HCT116 (cell line): Measurements from ENCODE around the gene RNF207. TPM values are rescaled to one million over a fixed set of nuclear protein-coding genes. Genes with fewer than 3 reads are reported as not detected.

Experiments
- ATAC-seq: fragments of 200-7000 bp; cut with Tn5 transposase; 2 replicates; pipeline ENCODE4 v1.9.1; 2020; ENCODE audit warnings: mild to moderate bottlenecking, moderate library complexity
- BruUV-seq: library from RNA; stranded (reverse); fragments of 400-500 nt; replicated peaks from 2 replicates; lab custom pipeline; 2021; lab: Mats Ljungman, UMichigan
- CTCF ChIA-PET: fragments of 300-600 bp; sonication (Branson Sonifier 250); formaldehyde crosslinking; loops from one replicate; lab custom pipeline; 2021; ENCODE audit warnings: antibody characterized with exemption; lab: Charles Lee
- POLR2A ChIA-PET: fragments of 300-600, 350-600 bp; sonication (Branson Sonifier 250); formaldehyde crosslinking; loops from one replicate; lab custom pipeline; 2021; ENCODE audit warnings: antibody characterized with exemption; lab: Charles Lee
- RAD21 ChIA-PET, 2 experiments: fragments of 300-600 bp; sonication (Branson Sonifier 250); formaldehyde crosslinking; loops; one replicate each; lab custom pipeline; 2023; ENCODE audit warnings: low total read pairs in 2 of 2; ENCODE audit not compliant: uncharacterized antibody in 2 of 2, unreplicated experiment in 2 of 2, low non-redundant PET in 1 of 2; lab: Charles Lee
- DNase-seq: peaks from one replicate; pipeline ENCODE4 v3.0.0-alpha.2; 2010; ENCODE audit warnings: low read depth, low spot score
- H2AFZ ChIP-seq: fragments of 200-600 bp; shearing (Covaris generic), sonication (generic); 2 replicates; pipeline ENCODE4 v1.6.1; 2017; ENCODE audit warnings: low read depth, mixed run types, mixed read lengths, antibody characterized with exemption, low read length; ENCODE audit not compliant: poor library complexity, severe bottlenecking
- H3K27ac ChIP-seq: 2 replicates; pipeline ENCODE4 v1.5.1; 2012; ENCODE audit warnings: low read depth, low read length
- H3K27me3 ChIP-seq: fragments of 200-600 bp; sonication (generic); 2 replicates; pipeline ENCODE4 v1.6.1; 2016; ENCODE audit warnings: mixed run types, low read length, mixed read lengths; ENCODE audit not compliant: insufficient read depth
- H3K36me3 ChIP-seq, 2 experiments: fragments of 200-500 bp in 1 of 2; fragments of 200-600 bp in 1 of 2; sonication (Bioruptor generic) in 1 of 2; sonication (generic) in 1 of 2; 2 replicates each; pipeline versions ENCODE4 v1.5.1 to v1.6.1; 2014 to 2016; ENCODE audit warnings: low read length in 2 of 2, inconsistent platforms in 1 of 2, mixed read lengths in 1 of 2, mixed run types in 1 of 2; ENCODE audit not compliant: insufficient read depth in 2 of 2, control insufficient read depth in 1 of 2
- H3K4me1 ChIP-seq, 2 experiments: fragments of 200-600 bp in 1 of 2; sonication (generic) in 1 of 2; 2 replicates each; pipeline versions ENCODE4 v1.5.1 to v1.6.1; 2012 to 2017; ENCODE audit warnings: low read length in 2 of 2, inconsistent platforms in 1 of 2, mild to moderate bottlenecking in 1 of 2, mixed read lengths in 1 of 2, mixed run types in 1 of 2, moderate library complexity in 1 of 2; ENCODE audit not compliant: insufficient read depth in 2 of 2, control insufficient read depth in 1 of 2
- H3K4me2 ChIP-seq: fragments of 200-600 bp; sonication (generic); 2 replicates; pipeline ENCODE4 v1.6.1; 2017; ENCODE audit warnings: mixed run types, low read length, mixed read lengths
- H3K4me3 ChIP-seq, 2 experiments: fragments of 200-600 bp in 1 of 2; sonication (generic) in 1 of 2; replicated peaks in 1 of 2; 2 replicates each; pipeline ENCODE4 v1.5.1; 2011 to 2016; ENCODE audit warnings: low read length in 2 of 2, control low read depth in 1 of 2, low read depth in 1 of 2, mild to moderate bottlenecking in 1 of 2, mixed read lengths in 1 of 2, mixed run types in 1 of 2
- H3K79me2 ChIP-seq: fragments of 200-600 bp; sonication (generic); 2 replicates; pipeline ENCODE4 v1.6.1; 2017; ENCODE audit warnings: mild to moderate bottlenecking, mixed run types, low read length, moderate library complexity, mixed read lengths; ENCODE audit not compliant: insufficient read depth
- H3K9ac ChIP-seq: fragments of 200-600 bp; sonication (generic); 2 replicates; pipeline ENCODE4 v1.6.1; 2016; ENCODE audit warnings: low read length, mixed read lengths
- H3K9me2 ChIP-seq: fragments of 200-600 bp; sonication (generic), shearing (Covaris generic); 2 replicates; pipeline ENCODE4 v1.6.1; 2017; ENCODE audit warnings: mixed run types, mild to moderate bottlenecking, moderate library complexity; ENCODE audit not compliant: insufficient read depth
- H3K9me3 ChIP-seq, 2 experiments: fragments of 200-500 bp in 1 of 2; fragments of 200-600 bp in 1 of 2; sonication (Bioruptor generic) in 1 of 2; sonication (generic) in 1 of 2; 2 replicates each; pipeline ENCODE4 v1.6.1; 2014 to 2017; ENCODE audit warnings: low read length in 2 of 2, mixed read lengths in 2 of 2, inconsistent platforms in 1 of 2, low read depth in 1 of 2, mild to moderate bottlenecking in 1 of 2, mixed run types in 1 of 2, moderate library complexity in 1 of 2; ENCODE audit not compliant: control insufficient read depth in 1 of 2, insufficient read depth in 1 of 2
- H4K20me1 ChIP-seq: fragments of 200-600 bp; sonication (generic), shearing (Covaris generic); 2 replicates; pipeline ENCODE4 v1.6.1; 2017; ENCODE audit warnings: mixed run types, mild to moderate bottlenecking, moderate library complexity; ENCODE audit not compliant: insufficient read depth
- CBX3 ChIP-seq: IDR thresholded peaks from 2 replicates; pipeline ENCODE4 v1.6.1; 2012; ENCODE audit warnings: low read depth
- EGR1 ChIP-seq: IDR thresholded peaks from 2 replicates; pipeline ENCODE4 v1.6.1; 2012; ENCODE audit warnings: low read depth
- EZH2 ChIP-seq: fragments of 200-600 bp; sonication (generic); IDR thresholded peaks from 2 replicates; pipeline ENCODE4 v1.6.1; 2017; ENCODE audit warnings: antibody characterized with exemption, mixed run types
- EZH2phosphoT487 ChIP-seq: fragments of 200-600 bp; IDR thresholded peaks from 2 replicates; pipeline ENCODE4 v1.6.1; 2018; ENCODE audit warnings: antibody characterized with exemption, borderline replicate concordance
- RAD21 ChIP-seq: IDR thresholded peaks from 2 replicates; pipeline ENCODE4 v1.6.1; 2012; ENCODE audit warnings: low read depth, mild to moderate bottlenecking
- SIN3A ChIP-seq: IDR thresholded peaks from 2 replicates; pipeline ENCODE4 v1.6.1; 2012; ENCODE audit warnings: low read depth
- SP1 ChIP-seq: IDR thresholded peaks from 2 replicates; pipeline ENCODE4 v1.6.1; 2012; ENCODE audit warnings: low read depth
- SRF ChIP-seq: IDR thresholded peaks from 2 replicates; pipeline ENCODE4 v1.6.1; 2012; ENCODE audit warnings: low read depth
- TCF7L2 ChIP-seq: IDR thresholded peaks from 2 replicates; pipeline ENCODE4 v1.7.0; 2011; ENCODE audit warnings: borderline replicate concordance, inconsistent platforms; ENCODE audit not compliant: insufficient read depth, insufficient read length; ENCODE audit errors: extremely low read depth
- ZFX ChIP-seq: fragments of 450-650 bp; IDR thresholded peaks from 2 replicates; pipeline ENCODE4 v1.6.1; 2017
- ZNF274 ChIP-seq: fragments of 200-500 bp; sonication (Bioruptor generic); IDR thresholded peaks from 2 replicates; pipeline ENCODE4 v1.6.1; 2014; ENCODE audit warnings: mild to moderate bottlenecking, low read depth, low read length, inconsistent platforms
- intact Hi-C: fragments of 100-400 bp; cut with micrococcal nuclease; formaldehyde crosslinking; loops from 2 replicates; pipeline ENCODE4 v1.10.0; 2022
- total RNA-seq: library from RNA; stranded (reverse); gene quantifications from one replicate; pipeline ENCODE4 v1.2.1, GENCODE V29; 2021; ENCODE audit not compliant: unreplicated experiment
- TF ChIP-seq, protein P1 (sequence below): IDR thresholded peaks from 2 replicates; pipeline ENCODE4 v1.6.1; 2011; ENCODE audit warnings: mild to moderate bottlenecking, low read length, moderate library complexity; ENCODE audit not compliant: insufficient replicate concordance; ENCODE audit errors: extremely low read depth
- TF ChIP-seq, protein P2 (sequence below): IDR thresholded peaks from 2 replicates; pipeline ENCODE4 v1.6.1; 2012

The RNF207 gene
- total RNA-seq, 1 experiment from 2014 or later: 61.2 TPM

DNA sequence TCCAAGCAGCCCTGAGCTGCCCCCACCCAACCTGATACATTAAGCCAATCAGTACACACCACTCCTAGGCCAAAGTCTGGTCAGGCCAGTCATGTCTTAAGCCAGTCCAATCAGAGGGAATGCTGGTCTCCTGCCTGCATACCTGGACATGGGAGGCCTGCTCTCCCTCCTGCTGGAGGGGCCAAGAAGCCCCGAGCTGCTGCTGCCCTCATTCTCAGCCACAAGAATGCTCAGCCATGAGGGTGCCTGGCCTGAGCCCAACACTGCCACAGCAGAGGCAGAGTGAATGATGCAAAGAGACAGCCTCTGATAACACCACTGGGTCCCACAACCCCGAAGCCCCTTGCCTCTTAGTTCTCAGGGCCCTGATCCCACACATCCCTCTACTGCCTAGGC, 48.8 kb upstream of the RNF207 start:
- ATAC-seq: peak; percentile 28
- no peaks in the 10 kb centered on the region for H4K20me1 ChIP-seq
- H3K9ac ChIP-seq: 0 out of 2 replicates have a peak overlapping the region, but pooled peaks have one; percentile 17
- H3K27ac ChIP-seq: peak overlapping the region; percentile 50
- H3K27me3 ChIP-seq: no peaks in the 10 kb centered on the region
- no peak overlapping the region for H2AFZ ChIP-seq
- no peaks in the 10 kb centered on the region for H3K36me3 ChIP-seq
- H3K9me3 ChIP-seq: no peaks in the 10 kb centered on the region
- intact Hi-C loops: no loop called here
- POLR2A ChIA-PET: no interaction called here
- H3K4me2 ChIP-seq: peak overlapping the region; percentile 71
- no TSS peak for BruUV-seq
- H3K9me2 ChIP-seq: no peaks in the 10 kb centered on the region
- H3K4me1 ChIP-seq: peaks cover 21 to 26% of the 10 kb centered on the region in 2 experiments
- no peaks in the 10 kb centered on the region for H3K79me2 ChIP-seq
- peak overlapping the region in 1 of 2 experiments; percentile 12; a peak in 1 of 4 replicates for H3K4me3 ChIP-seq
- CTCF ChIA-PET: interaction anchor here (1.0 to 1.7 kb wide), 2 partner anchors 48 to 104 kb away, joined by 3 to 6 read pairs; no protein-coding TSS in a partner anchor
- RAD21 ChIA-PET: no interaction called here
- DNase-seq: no peak
- TF ChIP-seq, protein P1, sequence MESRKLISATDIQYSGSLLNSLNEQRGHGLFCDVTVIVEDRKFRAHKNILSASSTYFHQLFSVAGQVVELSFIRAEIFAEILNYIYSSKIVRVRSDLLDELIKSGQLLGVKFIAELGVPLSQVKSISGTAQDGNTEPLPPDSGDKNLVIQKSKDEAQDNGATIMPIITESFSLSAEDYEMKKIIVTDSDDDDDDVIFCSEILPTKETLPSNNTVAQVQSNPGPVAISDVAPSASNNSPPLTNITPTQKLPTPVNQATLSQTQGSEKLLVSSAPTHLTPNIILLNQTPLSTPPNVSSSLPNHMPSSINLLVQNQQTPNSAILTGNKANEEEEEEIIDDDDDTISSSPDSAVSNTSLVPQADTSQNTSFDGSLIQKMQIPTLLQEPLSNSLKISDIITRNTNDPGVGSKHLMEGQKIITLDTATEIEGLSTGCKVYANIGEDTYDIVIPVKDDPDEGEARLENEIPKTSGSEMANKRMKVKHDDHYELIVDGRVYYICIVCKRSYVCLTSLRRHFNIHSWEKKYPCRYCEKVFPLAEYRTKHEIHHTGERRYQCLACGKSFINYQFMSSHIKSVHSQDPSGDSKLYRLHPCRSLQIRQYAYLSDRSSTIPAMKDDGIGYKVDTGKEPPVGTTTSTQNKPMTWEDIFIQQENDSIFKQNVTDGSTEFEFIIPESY: no peak
- no peak for TF ChIP-seq CBX3
- no peak for TF ChIP-seq ZNF274
- TF ChIP-seq, protein P2, sequence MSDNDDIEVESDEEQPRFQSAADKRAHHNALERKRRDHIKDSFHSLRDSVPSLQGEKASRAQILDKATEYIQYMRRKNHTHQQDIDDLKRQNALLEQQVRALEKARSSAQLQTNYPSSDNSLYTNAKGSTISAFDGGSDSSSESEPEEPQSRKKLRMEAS: no peak
- no peak for TF ChIP-seq SRF
- no peak for TF ChIP-seq SP1
- no peak for TF ChIP-seq RAD21
- TF ChIP-seq SIN3A: no peak
- no peak for TF ChIP-seq EZH2phosphoT487
- TF ChIP-seq TCF7L2: no peak
- TF ChIP-seq EZH2: no peak
- no peak for TF ChIP-seq ZFX
- no peak for TF ChIP-seq EGR1
- TF ChIP-seq, all 23 proteins: peak for 0
